GM12878 (cell line): ENCODE data around the gene SLC22A4. TPM values are rescaled to one million over a fixed set of nuclear protein-coding genes. Genes with fewer than 3 reads are reported as not detected.

Experiments used
- ATAC-seq: fragments of 200-7000 bp; cut with Tn5 transposase; 3 replicates; pipeline ENCODE4 v1.9.1; 2020; ENCODE audit warnings: mild to moderate bottlenecking, moderate library complexity
- BruUV-seq: library from RNA; stranded (reverse); fragments of 400-500 nt; replicated peaks from 2 replicates; lab custom pipeline; 2021; lab: Mats Ljungman, UMichigan
- CTCF ChIA-PET: fragments of 300-600 bp; sonication (Branson Sonifier 250); formaldehyde crosslinking; extraction: SDS; loops from one replicate; lab custom pipeline; 2021; ENCODE audit warnings: inconsistent platforms; lab: Yijun Ruan, JAX
- POLR2A ChIA-PET: fragments of 350-600 bp; formaldehyde crosslinking; extraction: SDS; loops from one replicate; lab custom pipeline; 2021; ENCODE audit warnings: inconsistent platforms; lab: Charles Lee
- RAD21 ChIA-PET: fragments of 300-600 bp; sonication (Branson Sonifier 250); formaldehyde crosslinking; loops from one replicate; lab custom pipeline; 2023; ENCODE audit warnings: antibody characterized with exemption; ENCODE audit not compliant: unreplicated experiment; lab: Charles Lee
- SMC1A ChIA-PET: fragments of 300-600 bp; sonication (Branson Sonifier 250); formaldehyde crosslinking; loops from one replicate; lab custom pipeline; 2023; ENCODE audit not compliant: unreplicated experiment, uncharacterized antibody; lab: Charles Lee
- DNase-seq: peaks from one replicate; pipeline ENCODE4 v3.0.0-alpha.2; 2011; ENCODE audit warnings: low read depth, low spot score
- FAIRE-seq: peaks from 3 replicates; lab custom pipeline; 2011; peaks lifted over from hg19 to GRCh38; lab: Jason Lieb, UNC
- H2AFZ ChIP-seq: 2 replicates; pipeline ENCODE4 v1.6.0; 2011; ENCODE audit warnings: low read depth, low read length, control low read depth; ENCODE audit not compliant: control insufficient read depth
- H3K27ac ChIP-seq: 2 replicates; pipeline ENCODE4 v1.5.1; 2011; ENCODE audit warnings: control low read depth; ENCODE audit not compliant: control insufficient read depth, insufficient read depth
- H3K27me3 ChIP-seq, 2 experiments: replicated peaks in 1 of 2; 2 replicates each; pipeline versions ENCODE4 v1.6.0 to v1.6.1; 2011; ENCODE audit warnings: low read length in 1 of 2; ENCODE audit not compliant: control insufficient read depth in 2 of 2, insufficient read depth in 2 of 2
- H3K36me3 ChIP-seq, 2 experiments: 2 replicates each; pipeline ENCODE4 v1.5.1; 2011; ENCODE audit warnings: low read length in 1 of 2; ENCODE audit not compliant: control insufficient read depth in 2 of 2, insufficient read depth in 2 of 2
- H3K4me1 ChIP-seq: 2 replicates; pipeline ENCODE4 v1.6.1; 2011; ENCODE audit warnings: mild to moderate bottlenecking, low read length, moderate library complexity, mixed read lengths; ENCODE audit not compliant: control insufficient read depth, insufficient read depth
- H3K4me2 ChIP-seq: 2 replicates; pipeline ENCODE4 v1.6.0; 2011; ENCODE audit warnings: control low read depth; ENCODE audit not compliant: control insufficient read depth, insufficient read depth
- H3K4me3 ChIP-seq: fragments of 200-600 bp; sonication (generic); 2 replicates; pipeline ENCODE4 v1.5.1; 2016
- H3K79me2 ChIP-seq: 2 replicates; pipeline ENCODE4 v1.6.0; 2011; ENCODE audit warnings: low read length; ENCODE audit not compliant: control insufficient read depth, insufficient read depth
- H3K9ac ChIP-seq: 2 replicates; pipeline ENCODE4 v1.8.0; 2011; ENCODE audit warnings: low read length, control low read depth, mixed read lengths; ENCODE audit not compliant: control insufficient read depth, insufficient read depth
- H3K9me3 ChIP-seq: replicated peaks from 3 replicates; pipeline ENCODE4 v1.5.1; 2011; ENCODE audit warnings: mild to moderate bottlenecking, low read length; ENCODE audit not compliant: control insufficient read depth, insufficient read depth
- H4K20me1 ChIP-seq: 2 replicates; pipeline ENCODE4 v1.6.0; 2011; ENCODE audit not compliant: control insufficient read depth, insufficient read depth
- BMI1 ChIP-seq: fragments of 450-650 bp; IDR thresholded peaks from 2 replicates; pipeline ENCODE4 v1.6.1; 2016; ENCODE audit warnings: mild to moderate bottlenecking, moderate library complexity, borderline replicate concordance
- CBX3 ChIP-seq: fragments of 200-600 bp; sonication (generic); IDR thresholded peaks from 2 replicates; pipeline ENCODE4 v1.6.1; 2016; ENCODE audit warnings: low read depth, borderline replicate concordance
- EGR1 ChIP-seq, 2 experiments: IDR thresholded peaks; 1 replicate in 1 of 2; 2 replicates in 1 of 2; pipeline ENCODE4 v1.6.1; 2011 to 2012; ENCODE audit warnings: low read depth in 2 of 2, low read length in 2 of 2, borderline replicate concordance in 1 of 2, mild to moderate bottlenecking in 1 of 2, moderate library complexity in 1 of 2
- FOS ChIP-seq: IDR thresholded peaks from 3 replicates; pipeline ENCODE4 v1.6.1; 2011; ENCODE audit warnings: borderline replicate concordance; ENCODE audit not compliant: insufficient read length; ENCODE audit errors: extremely low read depth
- GABPA ChIP-seq: IDR thresholded peaks from 2 replicates; pipeline ENCODE4 v1.6.1; 2014; ENCODE audit warnings: antibody characterized with exemption, low read depth, mild to moderate bottlenecking, inconsistent platforms
- LARP7 ChIP-seq: fragments of 450-650 bp; IDR thresholded peaks from 2 replicates; pipeline ENCODE4 v1.6.1; 2017; ENCODE audit warnings: mild to moderate bottlenecking
- NR2F1 ChIP-seq: fragments of 450-650 bp; conservative IDR thresholded peaks from 2 replicates; pipeline ENCODE4 v1.6.1; 2017; ENCODE audit warnings: mild to moderate bottlenecking
- PAX5 ChIP-seq: IDR thresholded peaks from 2 replicates; pipeline ENCODE4 v1.6.1; 2011; ENCODE audit warnings: low read depth, low read length, borderline replicate concordance
- POLR2AphosphoS2 ChIP-seq: IDR thresholded peaks from 2 replicates; pipeline ENCODE4 v1.6.1; 2011; ENCODE audit warnings: low read depth, mild to moderate bottlenecking, low read length, improper control_type of control experiment, moderate library complexity
- RBBP5 ChIP-seq: fragments of 200-600 bp; sonication (generic); conservative IDR thresholded peaks from 2 replicates; pipeline ENCODE4 v1.6.1; 2016
- TCF3 ChIP-seq: IDR thresholded peaks from 2 replicates; pipeline ENCODE4 v1.6.1; 2012; ENCODE audit warnings: low read depth, mild to moderate bottlenecking, low read length, borderline replicate concordance; ENCODE audit not compliant: insufficient read depth
- ZBED1 ChIP-seq: IDR thresholded peaks from 2 replicates; pipeline ENCODE4 v1.6.1; 2016; ENCODE audit warnings: borderline replicate concordance
- ZNF274 ChIP-seq: IDR thresholded peaks from one replicate; pipeline ENCODE4 v1.8.0; 2011; ENCODE audit not compliant: insufficient read length, insufficient read depth
- ZNF622 ChIP-seq: fragments of 450-650 bp; IDR thresholded peaks from 2 replicates; pipeline ENCODE4 v1.6.1; 2017; ENCODE audit warnings: mild to moderate bottlenecking, inconsistent platforms
- ZSCAN29 ChIP-seq: fragments of 450-650 bp; IDR thresholded peaks from 2 replicates; pipeline ENCODE4 v1.6.1; 2017; ENCODE audit warnings: mild to moderate bottlenecking, moderate library complexity
- ZZZ3 ChIP-seq: IDR thresholded peaks from 2 replicates; pipeline ENCODE4 v1.6.1; 2011; ENCODE audit warnings: low read depth; ENCODE audit not compliant: control insufficient read depth, insufficient read length
- WGBS: methylation state at CpG from one replicate; pipeline ENCODE4 v1.1.6; 2016; ENCODE audit warnings: low lambda C conversion rate; ENCODE audit not compliant: insufficient replicate concordance, insufficient coverage; ENCODE audit errors: missing lambda C conversion rate; 5-methylcytosine and 5-hydroxymethylcytosine counted together
- in situ Hi-C: fragments of 300-500 bp; cut with MboI; formaldehyde crosslinking; loops from 9 replicates; pipeline ENCODE4 v1.14.3; 2018; ENCODE audit warnings: mixed read lengths
- intact Hi-C: fragments of 100-400 bp; cut with micrococcal nuclease; formaldehyde crosslinking; loops from one replicate; pipeline ENCODE4 v1.14.2; 2022; ENCODE audit not compliant: unreplicated experiment
- polyA plus RNA-seq, 11 experiments: library from polyadenylated mRNA; depleted of rRNA in 4 of 11; unstranded in 6 of 11; stranded (reverse) in 5 of 11; fragments of >200 nt; fragmentation: Nextera tagmentation in 4 of 11; fragmentation: Illumina TruSeq in 1 of 11; extraction: Ambion mirVana in 4 of 11; extraction: Trizol in 1 of 11; gene quantifications; 1 replicate in 1 of 11; 2 replicates in 10 of 11; pipeline versions ENCODE4 v1.2.1 to v1.2.3, GENCODE V29; 2011 to 2016; ENCODE audit warnings: inconsistent platforms in 2 of 11, missing spikeins in 2 of 11, low read depth in 1 of 11
- total RNA-seq, 4 experiments: library from RNA; depleted of rRNA in 3 of 4; stranded (reverse); fragments of >200 nt in 3 of 4; fragmentation: Illumina TruSeq in 1 of 4; extraction: Trizol in 1 of 4; gene quantifications; 2 replicates each; pipeline versions ENCODE4 v1.2.1 to v1.2.3, GENCODE V29; 2013 to 2021
- TF ChIP-seq, protein P1 (sequence below): IDR thresholded peaks from 2 replicates; pipeline ENCODE4 v1.6.1; 2011; ENCODE audit warnings: borderline replicate concordance, low read depth, mild to moderate bottlenecking, moderate library complexity, low read length; ENCODE audit not compliant: insufficient read depth, poor library complexity, severe bottlenecking
- TF ChIP-seq, protein P2 (sequence below): fragments of 450-650 bp; IDR thresholded peaks from 2 replicates; pipeline ENCODE4 v1.6.1; 2016; ENCODE audit warnings: mild to moderate bottlenecking
- TF ChIP-seq, protein P3 (sequence below): fragments of 450-650 bp; formaldehyde crosslinking; IDR thresholded peaks from 2 replicates; pipeline ENCODE4 v1.4.0; 2020; ENCODE audit warnings: mild to moderate bottlenecking, moderate library complexity

Gene SLC22A4
- total and polyA plus RNA-seq, 10 of the 15 experiments (the other 5 are each of a cell fraction or from before 2014, with no cell fraction given): 0.04 to 0.61 (median 0.10) TPM; not detected in 2

GRCh38 chr5:132383984-132384383, 89.8 kb downstream of the SLC22A4 start:
- CTCF ChIA-PET: interaction anchor here (0.6 to 22.4 kb wide), 13 partner anchors 9 to 626 kb away, joined by 3 to 481 read pairs (median 4); no protein-coding TSS in a partner anchor

More at GRCh38 chr5:132383984-132384383, 89.8 kb downstream of the SLC22A4 start:
- Histone ChIP-seq H3K9ac (no peak overlapping the region), H3K79me2 (no peaks in the 10 kb centered on the region), H4K20me1 (no peaks in the 10 kb centered on the region), H3K27ac (no peak overlapping the region), H3K36me3 (no peaks in the 10 kb centered on the region; a peak in 1 of 4 replicates), H3K4me2 (no peak overlapping the region), H3K4me3 (no peak overlapping the region), H3K9me3 (no peaks in the 10 kb centered on the region), H3K27me3 (no peaks in the 10 kb centered on the region), H2AFZ (no peak overlapping the region), H3K4me1 (peaks cover 20% of the 10 kb centered on the region)
- BruUV-seq: no TSS peak
- POLR2A ChIA-PET: no interaction called here
- intact Hi-C loops (loop anchor here (2.0 to 10.0 kb wide), 2 partner anchors 211 to 319 kb away; no protein-coding TSS in a partner anchor), in situ Hi-C loops (loop anchor here (10.0 kb wide), 1 partner anchor 111 kb away; the partner anchor contains the start of gene IRF1)
- DNase-seq: no peak
- SMC1A ChIA-PET: interaction anchor here (0.9 to 16.0 kb wide), 5 partner anchors 11 to 425 kb away, joined by 3 to 340 read pairs (median 4); no protein-coding TSS in a partner anchor
- WGBS: 96% methylated on average over 5 of the region's 5 CpGs
- no peak for TF ChIP-seq TCF3
- no peak for TF ChIP-seq GABPA
- TF ChIP-seq FOS: no peak
- TF ChIP-seq, protein P1, sequence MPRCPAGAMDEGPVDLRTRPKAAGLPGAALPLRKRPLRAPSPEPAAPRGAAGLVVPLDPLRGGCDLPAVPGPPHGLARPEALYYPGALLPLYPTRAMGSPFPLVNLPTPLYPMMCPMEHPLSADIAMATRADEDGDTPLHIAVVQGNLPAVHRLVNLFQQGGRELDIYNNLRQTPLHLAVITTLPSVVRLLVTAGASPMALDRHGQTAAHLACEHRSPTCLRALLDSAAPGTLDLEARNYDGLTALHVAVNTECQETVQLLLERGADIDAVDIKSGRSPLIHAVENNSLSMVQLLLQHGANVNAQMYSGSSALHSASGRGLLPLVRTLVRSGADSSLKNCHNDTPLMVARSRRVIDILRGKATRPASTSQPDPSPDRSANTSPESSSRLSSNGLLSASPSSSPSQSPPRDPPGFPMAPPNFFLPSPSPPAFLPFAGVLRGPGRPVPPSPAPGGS: no peak
- TF ChIP-seq ZNF622: no peak
- no peak for TF ChIP-seq CBX3
- TF ChIP-seq LARP7: no peak
- TF ChIP-seq EGR1 (IDR thresholded peaks at IDR 0.05; ENCODE audit: borderline replicate concordance in 1 of 2, low read depth in 2 of 2, low read length in 2 of 2): no peak
- TF ChIP-seq PAX5: no peak
- no peak for TF ChIP-seq ZNF274
- no peak for TF ChIP-seq ZSCAN29
- no peak for TF ChIP-seq NR2F1
- no peak for TF ChIP-seq BMI1
- no peak for TF ChIP-seq RBBP5
- no peak for TF ChIP-seq ZZZ3
- no peak for TF ChIP-seq POLR2AphosphoS2
- TF ChIP-seq, protein P2, sequence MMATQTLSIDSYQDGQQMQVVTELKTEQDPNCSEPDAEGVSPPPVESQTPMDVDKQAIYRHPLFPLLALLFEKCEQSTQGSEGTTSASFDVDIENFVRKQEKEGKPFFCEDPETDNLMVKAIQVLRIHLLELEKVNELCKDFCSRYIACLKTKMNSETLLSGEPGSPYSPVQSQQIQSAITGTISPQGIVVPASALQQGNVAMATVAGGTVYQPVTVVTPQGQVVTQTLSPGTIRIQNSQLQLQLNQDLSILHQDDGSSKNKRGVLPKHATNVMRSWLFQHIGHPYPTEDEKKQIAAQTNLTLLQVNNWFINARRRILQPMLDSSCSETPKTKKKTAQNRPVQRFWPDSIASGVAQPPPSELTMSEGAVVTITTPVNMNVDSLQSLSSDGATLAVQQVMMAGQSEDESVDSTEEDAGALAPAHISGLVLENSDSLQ: no peak
- TF ChIP-seq, protein P3, sequence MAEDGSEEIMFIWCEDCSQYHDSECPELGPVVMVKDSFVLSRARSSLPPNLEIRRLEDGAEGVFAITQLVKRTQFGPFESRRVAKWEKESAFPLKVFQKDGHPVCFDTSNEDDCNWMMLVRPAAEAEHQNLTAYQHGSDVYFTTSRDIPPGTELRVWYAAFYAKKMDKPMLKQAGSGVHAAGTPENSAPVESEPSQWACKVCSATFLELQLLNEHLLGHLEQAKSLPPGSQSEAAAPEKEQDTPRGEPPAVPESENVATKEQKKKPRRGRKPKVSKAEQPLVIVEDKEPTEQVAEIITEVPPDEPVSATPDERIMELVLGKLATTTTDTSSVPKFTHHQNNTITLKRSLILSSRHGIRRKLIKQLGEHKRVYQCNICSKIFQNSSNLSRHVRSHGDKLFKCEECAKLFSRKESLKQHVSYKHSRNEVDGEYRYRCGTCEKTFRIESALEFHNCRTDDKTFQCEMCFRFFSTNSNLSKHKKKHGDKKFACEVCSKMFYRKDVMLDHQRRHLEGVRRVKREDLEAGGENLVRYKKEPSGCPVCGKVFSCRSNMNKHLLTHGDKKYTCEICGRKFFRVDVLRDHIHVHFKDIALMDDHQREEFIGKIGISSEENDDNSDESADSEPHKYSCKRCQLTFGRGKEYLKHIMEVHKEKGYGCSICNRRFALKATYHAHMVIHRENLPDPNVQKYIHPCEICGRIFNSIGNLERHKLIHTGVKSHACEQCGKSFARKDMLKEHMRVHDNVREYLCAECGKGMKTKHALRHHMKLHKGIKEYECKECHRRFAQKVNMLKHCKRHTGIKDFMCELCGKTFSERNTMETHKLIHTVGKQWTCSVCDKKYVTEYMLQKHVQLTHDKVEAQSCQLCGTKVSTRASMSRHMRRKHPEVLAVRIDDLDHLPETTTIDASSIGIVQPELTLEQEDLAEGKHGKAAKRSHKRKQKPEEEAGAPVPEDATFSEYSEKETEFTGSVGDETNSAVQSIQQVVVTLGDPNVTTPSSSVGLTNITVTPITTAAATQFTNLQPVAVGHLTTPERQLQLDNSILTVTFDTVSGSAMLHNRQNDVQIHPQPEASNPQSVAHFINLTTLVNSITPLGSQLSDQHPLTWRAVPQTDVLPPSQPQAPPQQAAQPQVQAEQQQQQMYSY (CRISPR knock-in tag): no peak
- TF ChIP-seq ZBED1: no peak
- RAD21 ChIA-PET: interaction anchor here (2.0 to 7.3 kb wide), 2 partner anchors 117 to 146 kb away, joined by 7 to 279 read pairs; no protein-coding TSS in a partner anchor
- no peak for ATAC-seq
- no peak for FAIRE-seq
